Activated CD8-positive, alpha-beta memory T cell treated with anti-CD3 and anti-CD28 coated beads for 1 hour (primary cell): ENCODE measurements around the gene TRAF6.
"Not testable (repeated sequence)": the region's sequence is repeated elsewhere in the genome, so short reads cannot be mapped to it uniquely, and the experiment has no call there.

ENCODE experiments used
- DNase-seq, 2 donors: peaks; one replicate each; pipeline ENCODE4 v3.0.0-alpha.2; 2020; ENCODE audit warnings: low read depth in 1 of 2; ENCODE audit errors: extremely low read depth in 1 of 2

The TRAF6 gene

DNA sequence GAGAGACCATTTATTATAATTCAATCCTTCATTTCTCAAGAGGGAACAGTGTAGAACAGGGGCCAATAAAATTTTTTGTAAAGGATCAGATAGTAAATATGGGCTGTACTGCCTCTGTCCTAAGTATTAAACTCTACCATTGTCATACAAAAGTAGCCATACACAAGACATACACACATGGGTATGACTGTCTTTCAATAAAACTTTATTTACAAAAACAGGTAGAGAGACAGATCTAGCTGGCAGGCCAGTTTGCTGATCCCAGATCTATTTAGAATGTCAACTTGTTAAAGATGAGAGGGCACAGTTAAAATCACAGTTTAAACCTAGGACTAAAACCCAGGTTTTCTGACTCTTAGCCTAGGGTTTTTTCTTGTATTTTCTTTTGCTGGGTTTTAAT lies 16.7 kb downstream of the TRAF6 start:
- no peak for DNase-seq

DNA sequence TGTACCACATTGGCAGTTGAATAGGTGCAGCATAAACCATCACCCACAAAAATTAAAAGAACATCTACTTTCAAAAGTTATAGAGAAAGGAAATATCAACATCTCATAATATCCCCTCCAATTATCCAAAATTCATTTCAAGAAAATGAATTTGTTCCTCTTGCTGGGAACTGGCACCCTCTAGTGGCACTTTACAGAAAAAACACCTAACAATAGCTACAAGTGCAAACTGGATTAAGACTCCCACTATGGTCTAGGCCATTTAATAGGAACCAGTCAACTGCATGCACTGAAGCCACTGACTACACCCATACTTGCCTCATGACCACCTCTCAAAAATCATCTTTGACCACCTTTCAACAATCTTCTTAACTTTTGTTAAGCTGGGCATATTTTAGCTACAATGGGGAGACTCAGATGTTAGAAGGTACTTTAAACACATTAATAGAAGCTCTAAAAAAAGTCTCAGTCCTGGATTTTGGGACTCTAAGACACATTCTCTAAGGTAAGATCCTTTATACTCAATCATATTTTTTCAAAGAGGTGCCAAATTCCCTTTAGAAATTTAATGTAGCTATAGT lies 17.3 kb downstream of the TRAF6 start:
- DNase-seq, result no peak

DNA sequence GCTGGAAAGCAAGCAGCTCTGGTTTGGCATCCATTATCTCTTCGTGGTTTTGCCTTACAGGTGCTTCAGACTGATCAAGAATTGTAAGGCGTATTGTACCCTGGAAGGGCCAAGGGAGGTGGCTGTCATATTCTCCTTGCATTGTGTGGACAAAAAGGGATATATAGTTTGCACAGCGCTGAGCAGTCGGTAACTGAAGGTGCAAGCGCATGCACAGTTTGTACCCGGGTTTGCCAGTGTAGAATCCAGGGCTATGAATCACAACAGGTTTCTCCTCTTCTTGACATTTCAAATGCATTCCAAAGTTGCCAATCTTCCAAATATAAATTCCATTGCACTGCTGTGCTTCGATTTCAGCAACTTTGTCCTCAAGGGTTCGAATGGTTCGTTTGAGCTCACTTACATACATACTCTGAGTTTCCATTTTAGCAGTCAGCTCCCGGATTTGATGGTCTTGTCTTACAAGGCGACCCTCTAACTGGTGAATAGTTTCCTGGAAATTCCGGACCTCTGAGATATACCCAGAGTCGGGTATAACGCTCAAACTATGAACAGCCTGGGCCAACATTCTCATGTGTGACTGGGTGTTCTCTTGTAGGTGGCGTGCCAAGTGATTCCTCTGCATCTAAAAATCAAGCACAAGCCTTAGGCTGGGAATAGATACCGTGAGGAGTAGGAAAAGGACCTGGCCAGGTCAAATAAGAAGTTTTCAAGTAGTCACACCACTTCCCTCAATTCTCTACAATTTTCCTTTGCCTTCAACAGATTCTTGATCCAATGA lies 19.9 kb downstream of the TRAF6 start:
- DNase-seq, result no peak

DNA sequence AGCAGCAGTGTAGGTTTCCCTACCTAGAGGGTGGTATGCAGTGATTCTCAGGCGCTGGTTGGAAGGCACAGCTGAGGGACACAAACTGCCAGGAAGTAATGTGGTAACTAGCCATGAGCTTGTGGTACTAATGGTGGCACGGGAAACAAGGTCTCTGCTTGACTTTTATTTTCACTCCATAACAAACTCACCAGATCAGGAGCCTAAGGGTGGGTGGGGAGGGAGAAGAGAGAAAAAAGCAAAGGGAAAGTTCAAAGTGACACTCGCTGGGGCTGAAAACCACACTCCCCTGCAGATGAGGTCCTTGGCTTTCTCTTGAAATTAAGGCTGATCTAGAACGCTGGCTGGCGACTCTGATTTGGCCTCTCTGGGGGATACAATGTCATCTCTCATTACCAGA lies 22.0 kb downstream of the TRAF6 start:
- DNase-seq, result no peak

DNA sequence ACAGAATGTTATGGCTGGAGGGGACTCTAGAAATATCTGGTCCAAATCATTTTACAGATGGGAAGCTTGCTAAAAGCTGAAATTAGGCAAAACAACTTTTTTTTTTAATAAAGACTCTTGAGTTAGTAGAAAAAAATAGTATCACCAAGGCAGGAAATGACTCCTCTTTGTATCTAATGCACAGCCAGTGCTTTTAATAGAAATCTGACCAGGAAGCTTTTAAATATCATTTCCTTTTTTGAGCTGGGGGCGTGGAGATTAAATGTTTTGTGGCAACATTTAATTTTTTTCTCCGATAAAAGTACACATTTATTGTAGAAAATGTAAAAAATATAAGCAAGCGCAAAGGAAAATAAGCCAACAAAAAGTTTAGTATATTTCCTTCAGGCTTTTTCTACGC lies 22.5 kb downstream of the TRAF6 start:
- DNase-seq, result no peak

DNA sequence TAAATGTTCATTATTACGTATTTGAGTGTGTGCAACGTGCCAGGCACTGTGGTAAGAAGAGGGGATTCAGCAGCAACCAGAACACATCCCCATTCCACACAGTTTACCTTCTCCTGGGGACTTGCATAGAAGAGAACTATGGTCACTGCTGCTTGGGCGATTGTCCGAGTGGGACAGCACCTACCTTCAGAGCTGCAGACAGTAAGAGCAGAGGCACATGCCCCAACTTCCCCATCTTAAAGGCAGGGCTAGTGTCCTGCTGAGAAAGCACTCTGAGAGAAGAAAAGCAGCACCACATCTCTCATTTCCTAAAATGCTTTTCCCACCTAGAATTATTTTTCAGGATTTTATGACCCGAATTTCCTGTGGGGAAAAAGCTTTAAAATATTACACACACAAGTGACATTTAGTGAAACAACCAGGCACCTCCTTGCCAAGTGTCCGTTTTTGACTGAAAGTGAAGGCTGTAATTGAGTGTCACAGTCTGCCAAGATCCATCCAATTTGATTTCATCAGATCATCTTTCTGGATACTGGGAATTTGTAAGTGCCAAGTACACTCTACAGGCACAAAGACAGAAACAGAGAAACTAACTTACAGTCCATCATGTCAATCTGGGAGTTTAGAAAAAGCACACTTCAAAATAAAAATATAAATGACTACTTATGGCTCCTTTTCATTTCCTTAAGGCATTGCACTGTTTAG lies 24.6 kb downstream of the TRAF6 start:
- DNase-seq, result no peak

DNA sequence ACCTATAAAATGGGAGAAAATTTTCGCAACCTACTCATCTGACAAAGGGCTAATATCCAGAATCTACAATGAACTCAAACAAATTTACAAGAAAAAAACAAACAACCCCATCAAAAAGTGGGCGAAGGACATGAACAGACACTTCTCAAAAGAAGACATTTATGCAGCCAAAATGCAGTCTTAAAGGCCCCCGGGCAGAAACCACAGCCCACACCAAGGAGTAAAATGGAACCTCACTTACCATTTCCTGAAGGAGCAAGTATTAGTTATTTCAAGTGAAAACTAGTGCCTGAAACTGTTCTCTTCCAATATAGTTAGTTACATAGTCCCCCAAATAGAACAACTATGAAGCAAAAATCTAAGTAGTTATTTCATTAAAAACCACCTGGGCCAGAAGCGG lies 27.0 kb downstream of the TRAF6 start:
- DNase-seq, result not testable (repeated sequence)

DNA sequence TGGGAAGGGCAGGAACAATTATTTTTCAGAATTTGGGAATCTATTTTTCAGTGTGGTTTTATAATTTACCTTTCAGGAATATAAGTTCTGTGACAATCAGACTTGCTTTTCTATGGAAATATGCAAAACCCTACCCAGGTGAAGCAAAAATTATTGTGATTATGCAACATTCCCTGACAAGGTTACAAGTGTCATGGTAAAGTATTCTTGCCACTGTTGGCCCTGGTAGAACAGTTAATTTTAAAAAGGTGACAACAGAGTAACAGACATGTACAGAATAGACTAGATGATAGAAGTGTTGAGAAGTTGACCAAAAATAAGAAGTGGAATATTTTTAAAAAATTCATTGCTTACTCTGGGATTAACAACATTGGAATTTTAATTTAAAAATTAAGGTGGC lies 29.2 kb downstream of the TRAF6 start:
- no peak for DNase-seq

DNA sequence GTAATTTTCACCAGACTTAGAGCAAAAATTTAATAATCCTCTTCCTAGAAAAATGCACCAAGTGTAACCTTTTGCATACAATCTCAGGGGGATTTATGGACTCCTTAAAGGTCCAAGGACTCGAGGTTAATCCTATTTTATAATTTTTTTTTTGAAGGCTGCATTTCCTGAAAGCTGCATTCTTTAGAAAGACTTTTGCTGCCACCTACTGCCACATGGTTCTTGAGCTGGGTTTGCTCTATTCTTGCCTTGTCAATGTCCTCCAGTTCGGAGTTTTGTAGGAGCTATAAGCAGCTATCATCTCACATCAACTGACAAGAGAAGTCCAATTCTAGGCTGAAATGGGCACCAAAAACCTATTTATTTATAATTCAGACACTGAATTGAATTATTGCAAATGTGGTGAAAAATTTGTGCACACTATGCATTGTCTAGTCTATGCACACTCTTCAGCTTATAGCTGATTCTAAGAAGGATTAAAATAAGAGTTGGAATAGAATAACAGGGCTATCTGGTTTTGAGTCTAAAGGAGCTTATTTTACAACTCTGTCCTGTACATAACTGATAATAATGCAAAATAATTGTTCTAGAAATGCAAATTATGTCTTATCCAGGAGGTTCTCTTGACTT lies 31.3 kb downstream of the TRAF6 start:
- no peak for DNase-seq

DNA sequence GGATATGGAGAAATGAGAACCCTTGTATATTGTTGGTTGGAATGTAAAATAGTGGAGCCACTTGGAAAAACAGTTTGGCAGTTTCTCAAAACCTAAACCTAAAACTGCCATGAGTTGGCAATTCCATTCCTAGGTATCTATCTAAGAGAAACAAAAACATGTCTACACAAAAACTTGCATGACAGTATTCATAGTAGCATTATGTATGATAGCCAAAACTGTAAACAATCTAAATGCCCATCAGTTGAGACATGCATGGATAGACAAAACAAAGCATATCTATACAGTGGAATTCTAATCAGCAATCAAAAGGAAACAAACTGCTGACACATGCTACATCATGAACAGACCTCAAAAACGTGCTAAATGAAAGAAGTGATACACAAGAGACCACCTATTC lies 34.9 kb downstream of the TRAF6 start:
- DNase-seq, result no peak

DNA sequence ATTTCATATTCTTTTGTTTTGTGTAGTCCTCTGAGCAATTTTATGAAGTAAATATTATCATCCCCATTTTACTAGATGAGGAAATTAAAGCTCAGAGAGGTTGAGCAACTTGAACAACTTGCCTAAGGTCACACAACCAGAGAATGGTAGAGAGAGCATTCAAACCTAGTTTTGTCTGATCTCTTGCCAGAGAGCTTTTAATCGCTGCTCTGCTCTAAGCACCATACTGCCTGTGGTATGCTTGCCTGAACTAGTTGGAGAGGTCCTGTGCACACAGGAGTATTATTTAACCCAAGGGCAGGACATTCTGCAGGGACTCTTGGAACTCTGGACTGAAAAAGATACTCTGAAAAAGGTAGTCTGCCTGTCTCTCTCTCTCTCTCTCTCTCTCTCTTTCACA lies 38.5 kb downstream of the TRAF6 start:
- DNase-seq, result no peak

DNA sequence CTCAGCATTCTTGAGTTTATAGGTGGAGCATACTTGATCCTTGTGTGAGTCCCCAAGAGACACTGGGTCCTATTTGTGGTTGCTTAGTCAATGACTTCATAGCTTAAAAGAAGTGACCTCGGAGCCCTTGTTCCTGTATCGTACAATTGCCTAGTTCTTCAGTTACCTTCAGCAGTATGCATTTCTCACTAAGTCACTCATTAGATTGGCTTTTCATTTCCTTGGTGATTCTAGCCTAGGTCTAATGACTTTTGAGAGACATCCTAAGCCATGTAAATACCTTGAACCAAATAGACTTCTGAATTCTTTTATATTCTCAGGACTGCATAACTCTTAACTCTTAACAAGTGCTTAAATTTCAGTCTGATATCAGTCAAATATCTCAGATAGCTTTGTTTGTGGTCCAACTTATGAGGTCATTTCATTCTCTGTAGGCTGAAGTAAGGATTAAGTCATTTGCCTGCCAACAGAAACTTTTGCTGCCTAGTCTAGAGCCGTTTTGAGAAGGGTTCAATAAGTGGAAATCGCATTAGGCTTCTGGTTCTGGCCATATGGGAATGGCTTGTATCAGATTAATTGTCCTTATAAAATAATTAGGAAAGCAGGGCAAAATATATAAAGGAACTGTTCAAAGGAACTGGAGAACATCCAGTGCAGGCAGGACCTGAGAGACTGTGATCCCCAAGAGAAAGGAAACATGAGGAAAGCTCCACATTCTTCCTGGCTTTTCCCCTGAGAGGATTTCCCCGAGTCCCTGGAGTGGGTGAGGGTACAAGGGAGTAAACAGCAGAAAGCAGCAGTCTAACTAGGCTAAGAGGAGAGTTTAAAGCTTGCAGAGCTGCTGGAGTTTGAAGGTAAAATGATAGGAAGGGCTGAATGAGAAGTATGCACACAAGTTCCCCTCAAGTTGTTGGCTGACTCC lies 39.9 kb downstream of the TRAF6 start:
- no peak for DNase-seq

DNA sequence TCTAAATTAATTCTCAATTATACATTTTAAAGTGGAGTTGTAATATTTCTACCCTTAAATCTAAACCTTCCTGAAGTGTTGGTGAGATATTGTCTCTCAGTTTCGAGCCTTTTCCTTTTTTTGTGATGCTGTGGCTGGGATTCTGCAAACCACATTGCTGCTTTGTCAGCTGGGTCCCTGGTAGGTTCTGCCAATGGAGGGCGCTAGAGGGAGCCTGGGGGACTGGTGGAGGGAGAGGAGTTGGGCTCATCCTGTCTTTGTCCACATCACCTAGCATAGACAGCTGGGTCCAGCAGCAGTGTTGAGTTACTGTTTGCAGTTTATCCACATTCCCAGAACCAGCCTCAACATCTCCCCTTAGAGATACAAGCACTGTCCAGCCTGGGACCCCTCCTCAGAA lies 41.0 kb downstream of the TRAF6 start:
- no peak for DNase-seq

DNA sequence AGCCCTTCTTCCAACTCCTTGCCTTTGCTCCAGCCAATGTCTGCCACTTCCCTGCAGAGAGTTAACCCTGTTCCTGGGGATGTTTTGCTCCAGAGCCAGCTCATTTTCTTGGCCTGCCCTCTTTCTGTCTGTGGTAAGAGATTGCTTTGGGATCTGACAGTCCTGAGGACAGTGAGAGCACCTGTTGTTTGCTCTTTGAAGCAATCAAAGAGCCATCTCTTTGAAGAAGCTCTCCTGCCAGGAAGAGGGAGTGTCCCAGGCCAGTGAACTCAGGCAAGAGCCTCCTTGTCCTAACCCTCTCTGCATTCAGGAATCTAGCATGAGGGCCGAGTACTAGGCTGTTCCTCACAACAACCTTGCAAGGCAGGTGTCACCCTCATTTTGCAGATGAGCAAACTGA lies 42.2 kb downstream of the TRAF6 start:
- no peak for DNase-seq

DNA sequence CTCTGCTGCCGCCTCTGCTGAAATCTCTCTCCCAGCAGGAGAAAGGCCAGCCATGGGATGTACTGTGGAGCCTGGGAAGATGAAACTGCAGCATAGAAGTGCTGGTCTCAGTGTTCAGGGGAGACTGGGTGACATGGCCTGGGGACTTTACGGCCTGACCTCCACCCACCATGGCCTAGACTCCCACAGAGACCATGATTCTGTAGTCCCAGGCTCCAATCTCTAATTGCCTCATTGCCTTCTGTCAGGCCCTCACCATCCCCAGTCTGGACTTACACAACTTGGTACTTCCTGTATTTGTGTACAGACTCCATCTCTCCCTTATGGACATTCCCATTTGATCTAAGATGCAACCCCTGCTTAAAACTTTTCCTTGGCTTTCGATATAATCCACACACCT lies 43.1 kb downstream of the TRAF6 start:
- no peak for DNase-seq

DNA sequence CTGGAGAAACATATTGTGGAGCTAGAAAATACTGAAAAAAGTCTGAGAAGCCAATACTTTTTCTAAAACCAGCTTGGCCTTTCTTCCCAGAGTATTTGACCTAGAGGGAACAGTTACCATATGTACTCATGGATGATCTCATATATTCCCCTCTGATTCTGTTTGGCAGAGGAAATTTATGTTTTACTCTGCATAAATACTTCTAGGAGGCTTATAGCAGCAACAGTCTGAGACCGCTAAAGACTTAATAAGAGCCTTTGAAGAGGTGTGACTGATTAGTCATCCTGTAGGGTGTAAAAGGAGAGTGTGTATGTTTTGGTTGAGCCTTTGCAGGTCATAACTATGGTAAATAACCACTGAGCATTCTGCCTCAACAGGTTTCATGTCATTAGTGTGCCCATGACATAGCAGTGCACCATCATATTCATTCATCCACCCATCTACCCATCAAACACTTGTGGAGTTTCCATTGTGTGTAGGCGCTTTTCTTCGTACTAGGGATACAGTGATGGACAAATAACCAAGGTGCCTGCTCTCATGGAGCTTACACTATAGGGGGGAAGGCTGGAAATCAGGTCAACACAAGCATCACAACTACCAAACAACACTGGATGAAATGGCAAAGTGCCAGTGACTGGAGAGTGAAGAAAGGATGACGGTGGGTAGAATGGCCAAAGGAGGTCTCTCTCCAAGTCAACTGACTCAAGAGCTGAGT lies 44.5 kb downstream of the TRAF6 start:
- no peak for DNase-seq

DNA sequence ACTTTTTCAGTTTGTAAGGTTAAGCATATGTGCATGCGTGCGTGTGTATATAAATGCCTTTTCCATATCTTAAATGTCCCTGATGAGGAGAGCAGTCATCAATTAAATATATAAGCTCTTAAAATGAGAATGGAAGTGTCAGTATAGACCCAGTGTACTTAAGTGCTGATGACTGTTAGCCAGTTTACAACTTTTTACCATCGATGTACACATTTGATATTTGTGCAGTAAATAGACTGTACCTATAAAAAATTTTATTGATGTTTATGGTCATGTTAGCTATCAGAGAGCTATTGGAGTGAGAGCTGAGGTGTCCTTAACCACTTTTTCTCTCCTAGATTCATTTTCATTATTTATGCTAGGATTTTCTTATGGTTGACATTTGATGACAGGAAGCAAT lies 45.4 kb downstream of the TRAF6 start:
- no peak for DNase-seq

DNA sequence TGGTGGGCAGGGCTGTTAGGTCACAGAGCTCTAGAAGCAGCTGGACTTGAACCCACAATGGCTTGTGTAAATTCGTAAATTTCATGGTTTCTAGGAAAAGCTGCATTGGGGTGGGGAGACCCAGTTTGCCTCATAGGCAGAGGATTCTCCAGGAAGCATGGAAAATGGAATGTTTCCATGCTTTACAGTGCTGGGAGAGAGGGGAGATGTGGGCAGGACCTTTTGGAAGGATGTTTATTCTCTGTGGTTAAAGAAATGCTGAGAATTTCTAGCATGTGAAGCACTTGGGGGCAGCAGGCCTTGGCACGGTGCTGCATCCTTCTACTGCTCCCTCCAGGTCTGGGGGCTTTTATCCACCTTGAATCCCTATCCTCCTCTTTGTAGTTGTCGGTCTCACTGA lies 46.3 kb downstream of the TRAF6 start:
- no peak for DNase-seq

DNA sequence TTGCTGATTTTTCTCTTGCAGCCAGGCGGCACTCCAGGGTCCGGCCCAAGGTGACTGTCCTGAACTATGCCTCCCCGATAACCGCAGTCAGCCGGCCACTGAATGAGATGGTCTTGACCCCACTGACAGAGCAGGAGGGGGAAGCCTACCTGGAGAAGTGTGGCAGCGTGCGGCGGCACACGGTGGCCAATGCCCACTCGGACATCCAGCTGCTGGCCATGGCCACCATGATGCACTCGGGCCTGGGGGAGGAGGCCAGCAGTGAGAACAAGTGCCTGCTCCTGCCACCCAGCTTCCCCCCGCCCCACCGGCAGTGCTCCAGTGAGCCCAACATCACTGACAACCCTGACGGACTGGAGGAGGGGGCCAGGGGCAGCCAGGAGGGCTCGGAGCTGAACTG lies 47.8 kb downstream of the TRAF6 start:
- no peak for DNase-seq

DNA sequence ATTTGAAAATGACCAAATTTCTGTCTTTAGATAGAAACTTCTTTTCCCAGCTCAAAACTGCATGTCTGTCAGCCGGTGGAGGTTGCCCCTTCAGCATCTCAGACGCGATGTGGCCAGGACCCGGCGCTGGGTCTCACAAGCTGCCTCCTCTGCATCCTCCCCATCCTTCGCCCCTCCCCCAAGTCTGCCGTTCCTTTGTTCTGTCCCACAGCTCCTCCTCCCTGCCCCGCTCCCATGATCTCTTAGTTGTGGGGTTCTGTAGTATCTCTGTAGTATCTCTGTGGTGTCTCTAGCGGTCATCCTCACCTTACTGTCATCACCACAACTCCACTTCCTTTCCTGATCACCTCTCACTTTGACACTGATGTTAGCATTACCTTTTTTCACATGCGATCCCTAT lies 49.9 kb downstream of the TRAF6 start:
- no peak for DNase-seq
